ENCODE results near the gene DNHD1. TPM values are rescaled to one million over a fixed set of nuclear protein-coding genes. Genes with fewer than 3 reads are reported as not detected.

DNHD1 gene
- total and polyA plus RNA-seq, 5 donors from 2014 or later = 0.65 to 32.7 (median 1.6) TPM

GRCh38 chr11:6576471-6577373 is 79.6 kb downstream of the DNHD1 start:
- Histone ChIP-seq H3K4me3 (ENCODE audit: low read depth, low read length) (no peak overlapping the region), H3K9me3 (ENCODE audit: control insufficient read depth in 2 of 2, low read length in 2 of 2) (no peaks in the 10 kb centered on the region), H3K27me3 (ENCODE audit: control insufficient read depth, insufficient read depth, low read length) (no peaks in the 10 kb centered on the region), H3K36me3 (ENCODE audit: control insufficient read depth, insufficient read depth, low read length) (peaks cover 6% of the 10 kb centered on the region), H3K27ac (ENCODE audit: insufficient read depth, low read length, poor library complexity, severe bottlenecking) (no peak overlapping the region), H3K4me1 (ENCODE audit: control insufficient read depth, insufficient read depth, low read length, poor library complexity, severe bottlenecking) (no peaks in the 10 kb centered on the region)
- Mint-ChIP-seq H3K27me3 (no peaks in the 10 kb centered on the region), H3K9me3 (peaks cover 0 to 1% (median 0%) of the 10 kb centered on the region in 7 donors), H3K4me3 (peak overlapping the region in 1 of 4 donors; percentile 61), H3K27ac (no peak overlapping the region), H3K36me3 (peaks cover 20% of the 10 kb centered on the region), H3K4me1 (peaks cover 3 to 17% (median 9%) of the 10 kb centered on the region in 4 donors)
- ATAC-seq (ENCODE audit: low read depth in 2 of 2) (no peak), DNase-seq (no peak)

GRCh38 chr11:6578134-6578533 is 81.1 kb downstream of the DNHD1 start:
- DNase-seq = no peak
- H3K36me3 Mint-ChIP-seq = peaks cover 22% of the 10 kb centered on the region

GRCh38 chr11:6579681-6580080 is 82.6 kb downstream of the DNHD1 start:
- Mint-ChIP-seq H3K27ac (no peak overlapping the region), H3K9me3 (peaks cover 0 to 21% (median 4%) of the 10 kb centered on the region in 7 donors), H3K27me3 (no peaks in the 10 kb centered on the region), H3K36me3 (peaks cover 32% of the 10 kb centered on the region), H3K4me3 (no peak overlapping the region), H3K4me1 (peaks cover 2 to 15% (median 8%) of the 10 kb centered on the region in 4 donors)
- ATAC-seq (ENCODE audit: low read depth in 2 of 2) (no peak), DNase-seq (no peak)
- Histone ChIP-seq H3K36me3 (ENCODE audit: control insufficient read depth, insufficient read depth, low read length) (peaks cover 9% of the 10 kb centered on the region), H3K27ac (ENCODE audit: insufficient read depth, low read length, poor library complexity, severe bottlenecking) (no peak overlapping the region), H3K9me3 (ENCODE audit: control insufficient read depth in 2 of 2, low read length in 2 of 2) (peaks cover 13 to 14% of the 10 kb centered on the region in 2 experiments), H3K27me3 (ENCODE audit: control insufficient read depth, insufficient read depth, low read length) (no peaks in the 10 kb centered on the region), H3K4me3 (ENCODE audit: low read depth, low read length) (no peak overlapping the region), H3K4me1 (ENCODE audit: control insufficient read depth, insufficient read depth, low read length, poor library complexity, severe bottlenecking) (no peaks in the 10 kb centered on the region)

More at GRCh38 chr11:6578134-6578533, 81.1 kb downstream of the DNHD1 start:
- no peak overlapping the region for H3K27ac ChIP-seq (ENCODE audit: insufficient read depth, low read length, poor library complexity, severe bottlenecking)
- no peaks in the 10 kb centered on the region for H3K4me1 ChIP-seq (ENCODE audit: control insufficient read depth, insufficient read depth, low read length, poor library complexity, severe bottlenecking)
- Mint-ChIP-seq H3K4me3 (no peak overlapping the region), H3K4me1 (peaks cover 2 to 16% (median 10%) of the 10 kb centered on the region in 4 donors), H3K9me3 (peaks cover 0 to 10% (median 3%) of the 10 kb centered on the region in 7 donors), H3K27ac (no peak overlapping the region), H3K27me3 (no peaks in the 10 kb centered on the region)
- no peak overlapping the region for H3K4me3 ChIP-seq (ENCODE audit: low read depth, low read length)
- no peak for ATAC-seq (ENCODE audit: low read depth in 2 of 2)
- H3K36me3 ChIP-seq (ENCODE audit: control insufficient read depth, insufficient read depth, low read length) = peaks cover 6% of the 10 kb centered on the region
- peaks cover 2 to 3% of the 10 kb centered on the region in 2 experiments for H3K9me3 ChIP-seq (ENCODE audit: control insufficient read depth in 2 of 2, low read length in 2 of 2)
- no peaks in the 10 kb centered on the region for H3K27me3 ChIP-seq (ENCODE audit: control insufficient read depth, insufficient read depth, low read length)

GRCh38 chr11:6583584-6583983 is 86.5 kb downstream of the DNHD1 start:
- Mint-ChIP-seq H3K27me3 (no peaks in the 10 kb centered on the region), H3K36me3 (peaks cover 31% of the 10 kb centered on the region), H3K4me3 (no peak overlapping the region), H3K4me1 (peaks cover 0 to 12% (median 1%) of the 10 kb centered on the region in 4 donors), H3K27ac (no peak overlapping the region), H3K9me3 (peaks cover 0 to 24% (median 6%) of the 10 kb centered on the region in 7 donors)
- H3K4me3 ChIP-seq (ENCODE audit: low read depth, low read length) = no peak overlapping the region
- ATAC-seq (ENCODE audit: low read depth in 2 of 2) = no peak
- H3K4me1 ChIP-seq (ENCODE audit: control insufficient read depth, insufficient read depth, low read length, poor library complexity, severe bottlenecking) = no peaks in the 10 kb centered on the region
- no peaks in the 10 kb centered on the region for H3K27me3 ChIP-seq (ENCODE audit: control insufficient read depth, insufficient read depth, low read length)
- H3K27ac ChIP-seq (ENCODE audit: insufficient read depth, low read length, poor library complexity, severe bottlenecking) = no peak overlapping the region
- peaks cover 13 to 16% of the 10 kb centered on the region in 2 experiments for H3K9me3 ChIP-seq (ENCODE audit: control insufficient read depth in 2 of 2, low read length in 2 of 2)
- peaks cover 5% of the 10 kb centered on the region for H3K36me3 ChIP-seq (ENCODE audit: control insufficient read depth, insufficient read depth, low read length)
- DNase-seq = no peak

- Mint-ChIP-seq H3K27me3 (no peaks in the 10 kb centered on the region), H3K4me1 (peaks cover 0 to 12% (median 1%) of the 10 kb centered on the region in 4 donors), H3K27ac (no peak overlapping the region), H3K4me3 (no peak overlapping the region), H3K36me3 (peaks cover 31% of the 10 kb centered on the region), H3K9me3 (peaks cover 0 to 24% (median 6%) of the 10 kb centered on the region in 7 donors)
- Histone ChIP-seq H3K27me3 (ENCODE audit: control insufficient read depth, insufficient read depth, low read length) (no peaks in the 10 kb centered on the region), H3K9me3 (ENCODE audit: control insufficient read depth in 2 of 2, low read length in 2 of 2) (peaks cover 13 to 16% of the 10 kb centered on the region in 2 experiments), H3K4me1 (ENCODE audit: control insufficient read depth, insufficient read depth, low read length, poor library complexity, severe bottlenecking) (no peaks in the 10 kb centered on the region), H3K36me3 (ENCODE audit: control insufficient read depth, insufficient read depth, low read length) (peaks cover 5% of the 10 kb centered on the region), H3K27ac (ENCODE audit: insufficient read depth, low read length, poor library complexity, severe bottlenecking) (no peak overlapping the region), H3K4me3 (ENCODE audit: low read depth, low read length) (no peak overlapping the region)
- ATAC-seq (ENCODE audit: low read depth in 2 of 2) (no peak), DNase-seq (no peak)
Observed at GRCh38 chr11:6584528-6584927, 87.4 kb downstream of the DNHD1 start.

GRCh38 chr11:6586434-6587359 is 89.6 kb downstream of the DNHD1 start:
- no peak overlapping the region for H3K27ac ChIP-seq (ENCODE audit: insufficient read depth, low read length, poor library complexity, severe bottlenecking)
- Mint-ChIP-seq H3K27me3 (no peaks in the 10 kb centered on the region), H3K9me3 (peaks cover 0 to 24% (median 6%) of the 10 kb centered on the region in 7 donors), H3K27ac (no peak overlapping the region), H3K4me1 (peaks cover 0 to 16% (median 1%) of the 10 kb centered on the region in 4 donors), H3K4me3 (no peak overlapping the region), H3K36me3 (peaks cover 33% of the 10 kb centered on the region)
- no peak for DNase-seq
- ATAC-seq (ENCODE audit: low read depth in 2 of 2) = no peak
- H3K4me1 ChIP-seq (ENCODE audit: control insufficient read depth, insufficient read depth, low read length, poor library complexity, severe bottlenecking) = no peaks in the 10 kb centered on the region
- H3K27me3 ChIP-seq (ENCODE audit: control insufficient read depth, insufficient read depth, low read length) = no peaks in the 10 kb centered on the region
- H3K4me3 ChIP-seq (ENCODE audit: low read depth, low read length) = no peak overlapping the region
- peaks cover 4% of the 10 kb centered on the region for H3K36me3 ChIP-seq (ENCODE audit: control insufficient read depth, insufficient read depth, low read length)
- peaks cover 13 to 16% of the 10 kb centered on the region in 2 experiments for H3K9me3 ChIP-seq (ENCODE audit: control insufficient read depth in 2 of 2, low read length in 2 of 2)

- H3K9me3 ChIP-seq (ENCODE audit: control insufficient read depth in 2 of 2, low read length in 2 of 2) = peaks cover 13 to 16% of the 10 kb centered on the region in 2 experiments
- Mint-ChIP-seq H3K27ac (no peak overlapping the region), H3K36me3 (peaks cover 30% of the 10 kb centered on the region), H3K27me3 (no peaks in the 10 kb centered on the region), H3K4me1 (peaks cover 0 to 18% (median 2%) of the 10 kb centered on the region in 4 donors), H3K4me3 (no peak overlapping the region), H3K9me3 (peaks cover 0 to 21% (median 6%) of the 10 kb centered on the region in 7 donors)
- no peak overlapping the region for H3K4me3 ChIP-seq (ENCODE audit: low read depth, low read length)
- no peak overlapping the region for H3K27ac ChIP-seq (ENCODE audit: insufficient read depth, low read length, poor library complexity, severe bottlenecking)
- H3K27me3 ChIP-seq (ENCODE audit: control insufficient read depth, insufficient read depth, low read length) = no peaks in the 10 kb centered on the region
- ATAC-seq (ENCODE audit: low read depth in 2 of 2) = no peak
- peaks cover 4% of the 10 kb centered on the region for H3K36me3 ChIP-seq (ENCODE audit: control insufficient read depth, insufficient read depth, low read length)
- H3K4me1 ChIP-seq (ENCODE audit: control insufficient read depth, insufficient read depth, low read length, poor library complexity, severe bottlenecking) = no peaks in the 10 kb centered on the region
- no peak for DNase-seq
Observed at GRCh38 chr11:6587360-6587953, 90.4 kb downstream of the DNHD1 start.
